ENCODE data around the gene FHAD1. TPM values are rescaled to one million over a fixed set of nuclear protein-coding genes. Genes with fewer than 3 reads are reported as not detected.

FHAD1 gene
- total RNA-seq, 1 donor from 2014 or later: 0.21 TPM

DNA sequence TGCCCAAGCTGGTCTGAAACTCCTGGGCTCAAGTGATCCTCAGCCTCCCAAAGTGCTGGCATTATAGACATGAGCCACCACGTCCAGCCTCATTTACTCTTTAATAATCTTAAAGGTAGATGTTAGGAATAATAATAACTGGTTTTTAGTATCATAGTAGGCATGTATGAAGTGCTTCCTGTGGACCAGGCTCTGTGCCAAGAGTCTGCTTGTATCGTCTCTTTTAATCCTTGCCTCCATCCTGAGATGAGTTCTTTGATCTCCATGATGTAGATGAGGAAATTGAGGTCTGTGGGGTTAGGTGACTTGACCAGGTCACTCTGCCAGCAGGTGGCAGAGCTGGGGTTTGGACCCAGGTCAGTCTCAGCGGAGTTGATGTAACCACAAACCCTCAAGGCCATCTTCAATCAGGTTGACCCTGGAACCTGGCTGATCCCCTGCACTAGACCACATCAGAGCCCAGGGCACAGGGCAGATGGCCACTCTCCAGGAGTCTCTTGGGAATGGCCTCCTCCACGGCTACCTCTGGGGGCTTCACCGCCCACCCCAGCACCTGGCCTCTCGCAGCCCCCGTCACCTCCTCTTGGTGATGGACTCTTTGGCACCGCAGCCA is 173.9 kb downstream of the FHAD1 start:
- Histone ChIP-seq H3K36me3 (ENCODE audit: control insufficient read depth, insufficient read depth, low read length) (no peaks in the 10 kb centered on the region), H3K4me3 (ENCODE audit: low read depth, low read length) (no peak overlapping the region), H3K27me3 (ENCODE audit: control insufficient read depth, insufficient read depth, low read length) (no peaks in the 10 kb centered on the region)
- TF ChIP-seq CTCF (IDR thresholded peaks at IDR 0.05; ENCODE audit: insufficient read depth, low read length, poor library complexity, severe bottlenecking): no peak
- DNase-seq (ENCODE audit: low read depth): no peak

- Histone ChIP-seq H3K27me3 (ENCODE audit: control insufficient read depth, insufficient read depth, low read length) (no peaks in the 10 kb centered on the region), H3K4me3 (ENCODE audit: low read depth, low read length) (no peak overlapping the region), H3K36me3 (ENCODE audit: control insufficient read depth, insufficient read depth, low read length) (peaks cover 1% of the 10 kb centered on the region)
- no peak for DNase-seq (ENCODE audit: low read depth)
- no peak for TF ChIP-seq CTCF (IDR thresholded peaks at IDR 0.05; ENCODE audit: insufficient read depth, low read length, poor library complexity, severe bottlenecking)
These were observed 175.8 kb downstream of the FHAD1 start for GRCh38 chr1:15422871-15423270.

DNA sequence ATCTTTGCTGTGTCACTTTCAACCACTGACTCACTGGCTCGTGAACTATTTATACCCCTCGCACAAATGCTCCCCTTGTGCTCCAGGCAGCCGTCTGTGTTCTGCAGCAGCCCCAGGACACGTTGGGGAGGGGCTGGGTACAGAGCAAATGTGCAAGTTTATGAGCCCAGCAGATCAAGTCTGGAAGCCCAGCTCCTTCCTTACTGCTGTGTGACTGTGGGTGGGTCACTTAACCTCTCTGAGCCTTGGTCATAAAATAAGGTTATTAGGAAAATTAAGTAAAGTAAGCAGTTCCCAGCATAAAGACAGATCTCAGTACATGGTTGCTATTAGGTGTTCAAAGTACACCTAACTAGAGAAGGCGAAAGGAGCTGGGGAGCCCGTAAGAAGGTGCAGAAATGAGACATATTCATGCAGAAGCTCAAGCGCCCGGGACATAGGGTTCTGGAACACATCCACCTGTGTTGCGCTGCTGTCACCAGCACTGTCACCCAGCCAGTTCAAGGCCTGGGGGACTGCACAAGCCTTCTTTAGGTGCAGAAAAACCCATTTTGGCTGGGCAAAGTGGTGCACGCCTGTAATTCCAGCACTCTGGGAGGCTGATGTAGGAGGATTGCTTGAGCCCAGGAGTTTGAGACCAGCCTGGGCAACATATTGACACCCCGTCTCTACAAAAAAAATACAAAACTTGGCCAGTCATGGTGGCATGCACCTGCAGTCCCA is 176.5 kb downstream of the FHAD1 start:
- Histone ChIP-seq H3K4me3 (ENCODE audit: low read depth, low read length) (no peak overlapping the region), H3K36me3 (ENCODE audit: control insufficient read depth, insufficient read depth, low read length) (peaks cover 1% of the 10 kb centered on the region), H3K27me3 (ENCODE audit: control insufficient read depth, insufficient read depth, low read length) (no peaks in the 10 kb centered on the region)
- no peak for DNase-seq (ENCODE audit: low read depth)
- no peak for TF ChIP-seq CTCF (IDR thresholded peaks at IDR 0.05; ENCODE audit: insufficient read depth, low read length, poor library complexity, severe bottlenecking)

- no peak for DNase-seq (ENCODE audit: low read depth)
- peaks cover 1% of the 10 kb centered on the region for H3K36me3 ChIP-seq (ENCODE audit: control insufficient read depth, insufficient read depth, low read length)
- no peak overlapping the region for H3K4me3 ChIP-seq (ENCODE audit: low read depth, low read length)
- no peaks in the 10 kb centered on the region for H3K27me3 ChIP-seq (ENCODE audit: control insufficient read depth, insufficient read depth, low read length)
- no peak for TF ChIP-seq CTCF (IDR thresholded peaks at IDR 0.05; ENCODE audit: insufficient read depth, low read length, poor library complexity, severe bottlenecking)
These were observed 177.2 kb downstream of the FHAD1 start for GRCh38 chr1:15424146-15424667.

GRCh38 chr1:15424981-15425380 is 178.0 kb downstream of the FHAD1 start:
- Histone ChIP-seq H3K27me3 (ENCODE audit: control insufficient read depth, insufficient read depth, low read length) (no peaks in the 10 kb centered on the region), H3K36me3 (ENCODE audit: control insufficient read depth, insufficient read depth, low read length) (peaks cover 1% of the 10 kb centered on the region), H3K4me3 (ENCODE audit: low read depth, low read length) (no peak overlapping the region)
- no peak for TF ChIP-seq CTCF (IDR thresholded peaks at IDR 0.05; ENCODE audit: insufficient read depth, low read length, poor library complexity, severe bottlenecking)
- no peak for DNase-seq (ENCODE audit: low read depth)
